Gastroesophageal sphincter (tissue), 4 donors: ENCODE data around the gene OAS2. TPM values are rescaled to one million over a fixed set of nuclear protein-coding genes. Genes with fewer than 3 reads are reported as not detected.

ENCODE experiments used
- ATAC-seq: fragments of 150-250 bp; one replicate; pipeline ENCODE4 v1.9.1; 2016; ENCODE audit warnings: mild to moderate bottlenecking, moderate library complexity
- H3K27ac ChIP-seq, 4 donors: fragments of 200-600 bp; sonication (generic) in 3 of 4; 1 replicate in 3 of 4; 2 replicates in 1 of 4; pipeline ENCODE4 v1.5.1; 2016 to 2019
- H3K27me3 ChIP-seq: fragments of 200-600 bp; sonication (generic); one replicate; pipeline ENCODE4 v1.5.1; 2019
- H3K36me3 ChIP-seq, 2 donors: fragments of 200-600 bp; sonication (generic); one replicate each; pipeline ENCODE4 v1.5.1; 2019; ENCODE audit warnings: control low read depth in 1 of 2
- H3K4me1 ChIP-seq, 3 donors: fragments of 200-600 bp; sonication (generic); 1 replicate in 2 of 3; 2 replicates in 1 of 3; pipeline ENCODE4 v1.5.1; 2016 to 2019; ENCODE audit warnings: control low read depth in 2 of 3
- H3K4me3 ChIP-seq, 2 donors: fragments of 200-600 bp; sonication (generic); one replicate each; pipeline ENCODE4 v1.5.1; 2019; ENCODE audit warnings: mild to moderate bottlenecking in 1 of 2, moderate library complexity in 1 of 2
- H3K9me3 ChIP-seq, 3 donors: fragments of 200-600 bp; sonication (generic); one replicate each; pipeline ENCODE4 v1.5.1; 2017 to 2019; ENCODE audit warnings: control low read depth in 2 of 3
- CTCF ChIP-seq, 4 experiments: fragments of 200-600 bp in 2 of 4; fragments of 450-650 bp in 2 of 4; sonication (generic) in 1 of 4; IDR thresholded peaks; one replicate each; pipeline ENCODE4 v1.5.1; 2017 to 2019; ENCODE audit warnings: antibody characterized with exemption in 4 of 4, mild to moderate bottlenecking in 2 of 4, moderate library complexity in 2 of 4
- EP300 ChIP-seq: sonication (generic); formaldehyde crosslinking; IDR thresholded peaks from one replicate; pipeline ENCODE4 v1.6.1; 2017; ENCODE audit warnings: antibody characterized with exemption, mild to moderate bottlenecking
- POLR2A ChIP-seq, 2 donors: fragments of 450-650 bp; IDR thresholded peaks; one replicate each; pipeline ENCODE4 v1.6.1; 2017; ENCODE audit warnings: antibody characterized with exemption in 2 of 2, mild to moderate bottlenecking in 2 of 2, moderate library complexity in 1 of 2
- POLR2AphosphoS5 ChIP-seq: sonication (generic); formaldehyde crosslinking; IDR thresholded peaks from one replicate; pipeline ENCODE4 v1.6.1; 2017; ENCODE audit warnings: antibody characterized with exemption
- WGBS, 2 donors: methylation state at CpG; one replicate each; pipeline ENCODE4 v1.1.5; 2018; ENCODE audit warnings: low coverage in 1 of 2; 5-methylcytosine and 5-hydroxymethylcytosine counted together
- total RNA-seq, 4 donors: library from RNA; depleted of rRNA; stranded (reverse); fragments of >200 nt; gene quantifications; one replicate each; pipeline ENCODE4 v1.1.0, GENCODE V29; 2016

Gene OAS2
- total RNA-seq, 4 donors from 2014 or later, result 6.5 to 10.0 (median 7.5) TPM

- ATAC-seq, result no peak
- Histone ChIP-seq H3K4me1 (no peaks in the 10 kb centered on the region), H3K27me3 (peaks cover 4% of the 10 kb centered on the region), H3K4me3 (no peak overlapping the region), H3K27ac (no peak overlapping the region), H3K9me3 (peaks cover 0 to 3% (median 0%) of the 10 kb centered on the region in 3 donors), H3K36me3 (peaks cover 0 to 29% of the 10 kb centered on the region in 2 donors)
- TF ChIP-seq CTCF (IDR thresholded peaks at IDR 0.05) (peak; percentile 54 to 86 (median 72)), POLR2AphosphoS5 (no peak), POLR2A (IDR thresholded peaks at IDR 0.05) (no peak), EP300 (no peak)
- 0 to 20% methylated on average over 2 of the region's 2 CpGs for WGBS, 2 donors
Measured at GRCh38 chr12:112992541-112993398, 14.5 kb downstream of the OAS2 start.

- TF ChIP-seq CTCF (IDR thresholded peaks at IDR 0.05), result no peak
- no peak for TF ChIP-seq EP300
- TF ChIP-seq POLR2AphosphoS5, result no peak
- TF ChIP-seq POLR2A (IDR thresholded peaks at IDR 0.05), result no peak
- H3K27me3 ChIP-seq, result peaks cover 4% of the 10 kb centered on the region
- H3K36me3 ChIP-seq, result peaks cover 0 to 47% of the 10 kb centered on the region in 2 donors
- no peak overlapping the region for H3K4me3 ChIP-seq
- no peak for ATAC-seq
- no peaks in the 10 kb centered on the region for H3K4me1 ChIP-seq
- no peak overlapping the region for H3K27ac ChIP-seq
- WGBS, 2 donors, result 61 to 67% methylated on average over 1 to 5 of the region's 5 CpGs
- peaks cover 0 to 8% (median 0%) of the 10 kb centered on the region in 3 donors for H3K9me3 ChIP-seq
Measured at GRCh38 chr12:112995008-112995407, 16.7 kb downstream of the OAS2 start.

GRCh38 chr12:112996501-112996900 is 18.2 kb downstream of the OAS2 start:
- no peaks in the 10 kb centered on the region for H3K4me1 ChIP-seq
- H3K9me3 ChIP-seq, result peaks cover 0 to 8% (median 0%) of the 10 kb centered on the region in 3 donors
- no peak overlapping the region for H3K27ac ChIP-seq
- no peak for TF ChIP-seq CTCF (IDR thresholded peaks at IDR 0.05)
- TF ChIP-seq EP300, result no peak
- TF ChIP-seq POLR2AphosphoS5, result no peak
- TF ChIP-seq POLR2A (IDR thresholded peaks at IDR 0.05), result no peak
- no peak for ATAC-seq
- WGBS, 2 donors, result 71% methylated on average over 8 of the region's 8 CpGs; no CpG with 5 or more reads in 1 of the 2 donors
- peaks cover 4% of the 10 kb centered on the region for H3K27me3 ChIP-seq
- no peak overlapping the region for H3K4me3 ChIP-seq
- H3K36me3 ChIP-seq, result peaks cover 0 to 47% of the 10 kb centered on the region in 2 donors

- 90% methylated on average over 2 to 5 of the region's 7 CpGs for WGBS, 2 donors
- ATAC-seq, result no peak
- H3K4me3 ChIP-seq, result no peak overlapping the region
- no peaks in the 10 kb centered on the region for H3K4me1 ChIP-seq
- peaks cover 0 to 8% (median 0%) of the 10 kb centered on the region in 3 donors for H3K9me3 ChIP-seq
- peaks cover 4% of the 10 kb centered on the region for H3K27me3 ChIP-seq
- H3K27ac ChIP-seq, result no peak overlapping the region
- no peak for TF ChIP-seq POLR2AphosphoS5
- peaks cover 0 to 52% of the 10 kb centered on the region in 2 donors for H3K36me3 ChIP-seq
Measured at GRCh38 chr12:112997506-112997905, 19.2 kb downstream of the OAS2 start.

- TF ChIP-seq POLR2A (IDR thresholded peaks at IDR 0.05), result no peak
- TF ChIP-seq POLR2AphosphoS5, result no peak
- no peak for TF ChIP-seq EP300
- TF ChIP-seq CTCF (IDR thresholded peaks at IDR 0.05), result no peak
- H3K27me3 ChIP-seq, result peaks cover 4% of the 10 kb centered on the region
- 76 to 78% methylated on average over 10 to 11 of the region's 12 CpGs for WGBS, 2 donors
- no peaks in the 10 kb centered on the region for H3K4me1 ChIP-seq
- peaks cover 0 to 68% of the 10 kb centered on the region in 2 donors for H3K36me3 ChIP-seq
- H3K9me3 ChIP-seq, result peaks cover 0 to 8% (median 0%) of the 10 kb centered on the region in 3 donors
- H3K4me3 ChIP-seq, result no peak overlapping the region
- no peak overlapping the region for H3K27ac ChIP-seq
- ATAC-seq, result no peak
Measured at GRCh38 chr12:112998987-112999767, 20.9 kb downstream of the OAS2 start.
